B cell (primary cell): Measurements from ENCODE around the gene RHOT2.

ENCODE experiments used
- CTCF ChIP-seq: fragments of 200-600 bp; IDR thresholded peaks from one replicate; pipeline ENCODE4 v1.8.0; 2022; ENCODE audit warnings: antibody characterized with exemption, mild to moderate bottlenecking
- EZH2 ChIP-seq: IDR thresholded peaks from 2 replicates; pipeline ENCODE4 v1.6.1; 2012; ENCODE audit warnings: borderline replicate concordance, low read depth, mild to moderate bottlenecking, moderate library complexity, low read length; ENCODE audit not compliant: insufficient read depth, poor library complexity, severe bottlenecking

DNA sequence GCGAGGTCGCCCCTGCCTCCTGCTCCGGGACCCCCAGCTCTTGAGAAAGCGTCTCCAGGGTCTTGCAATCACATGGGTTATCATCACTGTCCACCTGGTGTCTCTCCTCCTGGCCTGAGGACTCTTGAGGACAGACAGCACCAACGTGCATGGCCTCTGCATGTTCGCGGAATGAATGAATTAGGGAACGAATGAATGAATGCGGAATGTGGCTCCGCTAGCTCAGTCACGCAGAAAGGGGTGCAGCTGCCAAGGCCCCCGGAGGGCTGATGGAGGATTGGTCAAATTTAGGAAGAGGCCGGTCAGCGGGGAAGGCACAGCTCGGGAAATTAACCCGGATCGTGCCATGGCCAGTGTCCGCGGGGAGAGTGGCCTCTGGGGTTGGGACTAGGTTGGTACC, 34.4 kb downstream of the RHOT2 start:
- no peak for TF ChIP-seq CTCF
- no peak for TF ChIP-seq EZH2
